HepG2 (cell line): ENCODE data around the gene TNFAIP2. TPM values are rescaled to one million over a fixed set of nuclear protein-coding genes. Genes with fewer than 3 reads are reported as not detected.

Source experiments
- MLXIP ChIP-seq: sonication (generic); formaldehyde crosslinking; IDR thresholded peaks from 2 replicates; pipeline ENCODE4 v1.9.0; 2021; ENCODE audit warnings: missing genetic modification reagents, borderline replicate concordance
- TFDP1 ChIP-seq: IDR thresholded peaks from 2 replicates; pipeline ENCODE4 v1.6.1; 2016; ENCODE audit warnings: missing compliant biosample characterization, missing genetic modification reagents, borderline replicate concordance
- U2AF2 ChIP-seq: fragments of 200-400 bp; formaldehyde crosslinking; IDR thresholded peaks from 2 replicates; pipeline ENCODE4 v1.6.1; 2017; ENCODE audit warnings: low read depth, mild to moderate bottlenecking, low read length
- WIZ ChIP-seq: sonication (generic); formaldehyde crosslinking; IDR thresholded peaks from 2 replicates; pipeline ENCODE4 v1.5.1; 2020; ENCODE audit warnings: mild to moderate bottlenecking, missing genetic modification reagents
- ZFY ChIP-seq: sonication (generic); formaldehyde crosslinking; IDR thresholded peaks from 2 replicates; pipeline ENCODE4 v1.4.0; 2020; ENCODE audit warnings: missing genetic modification reagents
- ZNF646 ChIP-seq: sonication (generic); formaldehyde crosslinking; IDR thresholded peaks from 2 replicates; pipeline ENCODE4 v1.9.0; 2021; ENCODE audit warnings: mild to moderate bottlenecking, missing genetic modification reagents
- ZNF704 ChIP-seq: sonication (generic); formaldehyde crosslinking; IDR thresholded peaks from 2 replicates; pipeline ENCODE4 v1.8.1; 2023; ENCODE audit warnings: mild to moderate bottlenecking, inconsistent platforms, moderate library complexity, missing genetic modification reagents, borderline replicate concordance
- ZNF746 ChIP-seq: sonication (generic); formaldehyde crosslinking; IDR thresholded peaks from 2 replicates; pipeline ENCODE4 v1.8.0; 2022; ENCODE audit warnings: mild to moderate bottlenecking, missing genetic modification reagents
- polyA plus RNA-seq, 8 experiments: library from polyadenylated mRNA; depleted of rRNA in 3 of 8; stranded (reverse) in 7 of 8; unstranded in 1 of 8; fragments of >200 nt; fragmentation: Illumina TruSeq in 4 of 8; extraction: Trizol in 4 of 8; gene quantifications; 2 replicates each; pipeline versions ENCODE4 v1.2.1 to v1.2.3, GENCODE V29; 2011 to 2016; ENCODE audit warnings: low read depth in 4 of 8, missing spikeins in 1 of 8, mixed read lengths in 1 of 8; ENCODE audit not compliant: insufficient read depth in 1 of 8
- total RNA-seq, 5 experiments: library from RNA; depleted of rRNA; stranded (reverse); fragments of >200 nt; fragmentation: Illumina TruSeq; extraction: Trizol; gene quantifications; 2 replicates each; pipeline ENCODE4 v1.2.3, GENCODE V29; 2016; ENCODE audit warnings: low read depth in 1 of 5

Gene TNFAIP2
- total and polyA plus RNA-seq, 2 of the 13 experiments (the other 11 are each of a cell fraction or from before 2014, with no cell fraction given): 0.46 to 1.5 TPM

GRCh38 chr14:103103461-103104388, 19.5 kb upstream of the TNFAIP2 start (continued):
- TF ChIP-seq MLXIP (CRISPR knock-in tag) (no peak), ZNF646 (peak; percentile 99), ZNF704 (CRISPR knock-in tag) (no peak; the same call in 1 of the 2 replicates), U2AF2 (no peak; the same call in 1 of the 2 replicates), ZNF746 (CRISPR knock-in tag) (peak; percentile 54; the same call in 1 of the 2 replicates), TFDP1 (CRISPR knock-in tag) (no peak), WIZ (CRISPR knock-in tag) (no peak; the same call in 1 of the 2 replicates), ZFY (peak; percentile 71)
